Prostate gland (tissue), 2 donors: ENCODE results near the gene CMPK2.

Experiments
- POLR2A ChIP-seq: fragments of 450-650 bp; IDR thresholded peaks from one replicate; pipeline ENCODE4 v1.6.1; 2016; ENCODE audit warnings: antibody characterized with exemption, mild to moderate bottlenecking
- POLR2AphosphoS5 ChIP-seq: sonication (generic); formaldehyde crosslinking; IDR thresholded peaks from one replicate; pipeline ENCODE4 v1.6.1; 2017; ENCODE audit warnings: antibody characterized with exemption
- TF ChIP-seq, protein P1 (sequence below), 4 experiments: fragments of 200-600 bp in 2 of 4; fragments of 450-650 bp in 2 of 4; sonication (generic) in 2 of 4; IDR thresholded peaks; 1 replicate in 3 of 4; 2 replicates in 1 of 4; pipeline ENCODE4 v1.5.1; 2016 to 2019; ENCODE audit warnings: antibody characterized with exemption in 4 of 4, mild to moderate bottlenecking in 2 of 4, moderate library complexity in 2 of 4

DNA sequence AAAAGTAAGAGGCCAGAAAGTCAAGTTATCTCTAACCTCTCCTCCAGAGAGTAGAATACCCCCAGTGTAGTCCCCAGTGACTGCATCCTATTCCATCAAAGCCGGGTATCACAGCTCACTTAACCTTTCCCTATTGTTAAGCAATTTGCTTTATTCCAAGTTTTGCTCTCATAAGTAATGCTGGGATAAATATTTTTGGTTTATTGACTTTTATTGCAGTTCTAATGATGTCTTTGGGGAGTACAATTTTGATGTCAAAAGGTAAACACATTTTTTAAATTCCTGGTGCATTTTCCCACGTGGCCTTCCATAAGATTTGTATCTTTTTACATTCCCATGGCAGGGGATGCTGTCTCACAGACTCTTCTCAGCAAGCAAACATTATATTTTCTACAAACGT lies 43.3 kb downstream of the CMPK2 start:
- TF ChIP-seq, protein P1, sequence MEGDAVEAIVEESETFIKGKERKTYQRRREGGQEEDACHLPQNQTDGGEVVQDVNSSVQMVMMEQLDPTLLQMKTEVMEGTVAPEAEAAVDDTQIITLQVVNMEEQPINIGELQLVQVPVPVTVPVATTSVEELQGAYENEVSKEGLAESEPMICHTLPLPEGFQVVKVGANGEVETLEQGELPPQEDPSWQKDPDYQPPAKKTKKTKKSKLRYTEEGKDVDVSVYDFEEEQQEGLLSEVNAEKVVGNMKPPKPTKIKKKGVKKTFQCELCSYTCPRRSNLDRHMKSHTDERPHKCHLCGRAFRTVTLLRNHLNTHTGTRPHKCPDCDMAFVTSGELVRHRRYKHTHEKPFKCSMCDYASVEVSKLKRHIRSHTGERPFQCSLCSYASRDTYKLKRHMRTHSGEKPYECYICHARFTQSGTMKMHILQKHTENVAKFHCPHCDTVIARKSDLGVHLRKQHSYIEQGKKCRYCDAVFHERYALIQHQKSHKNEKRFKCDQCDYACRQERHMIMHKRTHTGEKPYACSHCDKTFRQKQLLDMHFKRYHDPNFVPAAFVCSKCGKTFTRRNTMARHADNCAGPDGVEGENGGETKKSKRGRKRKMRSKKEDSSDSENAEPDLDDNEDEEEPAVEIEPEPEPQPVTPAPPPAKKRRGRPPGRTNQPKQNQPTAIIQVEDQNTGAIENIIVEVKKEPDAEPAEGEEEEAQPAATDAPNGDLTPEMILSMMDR (IDR thresholded peaks at IDR 0.05): no peak
- TF ChIP-seq POLR2A (no peak), POLR2AphosphoS5 (no peak)
